Right lobe of liver (tissue), 6 donors: Measurements from ENCODE around the gene SPATA13. TPM values are rescaled to one million over a fixed set of nuclear protein-coding genes. Genes with fewer than 3 reads are reported as not detected.

Experiments used
- ATAC-seq, 4 donors: fragments of 200-7000 bp; cut with Tn5 transposase; one replicate each; pipeline ENCODE4 v1.9.1; 2020; ENCODE audit warnings: mild to moderate bottlenecking in 4 of 4, moderate library complexity in 4 of 4
- DNase-seq, 3 donors: peaks; one replicate each; pipeline ENCODE4 v3.0.0-alpha.2; 2020
- H3K27ac ChIP-seq, 3 donors: fragments of 200-600 bp; one replicate each; pipeline ENCODE4 v1.8.0; 2022
- H3K27me3 ChIP-seq, 2 donors: fragments of 200-600 bp; one replicate each; pipeline ENCODE4 v1.8.0; 2022
- H3K36me3 ChIP-seq, 4 donors: fragments of 200-600 bp; sonication (generic) in 1 of 4; one replicate each; pipeline versions ENCODE4 v1.5.1 to v1.8.0; 2017 to 2022; ENCODE audit warnings: control low read depth in 1 of 4
- H3K4me1 ChIP-seq, 4 donors: fragments of 200-600 bp; sonication (generic) in 1 of 4; one replicate each; pipeline versions ENCODE4 v1.5.1 to v1.8.0; 2017 to 2022; ENCODE audit warnings: control low read depth in 1 of 4
- H3K4me3 ChIP-seq, 3 donors: fragments of 200-600 bp; one replicate each; pipeline ENCODE4 v1.8.0; 2022
- H3K9me3 ChIP-seq, 4 donors: fragments of 200-600 bp; sonication (generic) in 1 of 4; one replicate each; pipeline versions ENCODE4 v1.5.1 to v1.8.0; 2017 to 2022; ENCODE audit warnings: control low read depth in 1 of 4
- POLR2A ChIP-seq: fragments of 450-650 bp; IDR thresholded peaks from one replicate; pipeline ENCODE4 v1.6.1; 2017; ENCODE audit warnings: antibody characterized with exemption, mild to moderate bottlenecking
- WGBS: methylation state at CpG from one replicate; pipeline ENCODE4 v1.1.6; 2018; ENCODE audit warnings: low coverage, low lambda C conversion rate; ENCODE audit not compliant: insufficient coverage; ENCODE audit errors: missing lambda C conversion rate; 5-methylcytosine and 5-hydroxymethylcytosine counted together
- intact Hi-C, 2 donors: fragments of 100-400 bp; cut with DNase I; formaldehyde crosslinking; loops; one replicate each; pipeline versions ENCODE4 v1.11.2 to v1.14.1; 2022
- total RNA-seq, 6 experiments: library from RNA; depleted of rRNA in 2 of 6; stranded (reverse); fragments of >200 nt in 2 of 6; fragmentation: NEBNext Ultra II Directional in 3 of 6; extraction: Animal tissue kit (Norgen Biotek cat#: 25700) in 3 of 6; gene quantifications; one replicate each; pipeline versions ENCODE4 v1.1.0 to v1.2.4, GENCODE V29; 2016 to 2023
- TF ChIP-seq, protein P1 (sequence below), 4 donors: fragments of 200-600 bp in 3 of 4; fragments of 450-650 bp in 1 of 4; IDR thresholded peaks; one replicate each; pipeline versions ENCODE4 v1.5.1 to v1.8.0; 2016 to 2022; ENCODE audit warnings: antibody characterized with exemption in 4 of 4, mild to moderate bottlenecking in 2 of 4
- donor health status: DM: no; HTN: yes; CAD: no.
- donor health status: DM: no; HTN: no; CAD: no.
- donor health status: DM: no; HTN: no; CAD: no.
- donor health status: DM: no; HTN: yes; CAD: no.
- donor health status: DM: no; HTN: yes; CAD: no.

The SPATA13 gene
- total RNA-seq, 6 experiments from 2014 or later, result 21.5 to 39.9 (median 30.5) TPM

DNA sequence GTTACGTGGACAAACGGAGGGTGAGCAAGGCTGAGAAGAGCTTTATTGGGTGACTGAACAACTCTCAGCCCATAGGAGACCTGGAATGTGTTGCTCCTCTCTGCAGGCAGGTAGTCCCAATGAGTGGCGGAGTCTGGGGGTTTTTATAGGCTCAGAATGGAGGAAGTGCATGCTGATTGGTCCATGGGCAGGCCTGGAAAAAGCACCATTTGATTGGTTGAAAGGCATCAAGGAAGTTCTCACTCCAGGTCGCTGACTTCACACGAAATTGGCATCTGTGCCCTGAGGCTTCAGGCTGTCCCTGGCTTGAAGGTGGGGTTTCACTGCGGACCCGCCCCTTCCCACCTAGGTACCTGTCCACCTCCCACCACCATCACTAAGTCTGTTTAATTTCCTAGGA is 65.4 kb downstream of the SPATA13 start:
- intact Hi-C loops, result loop anchor here (10.0 kb wide), 2 partner anchors 171 to 211 kb away; no protein-coding TSS in a partner anchor
- Histone ChIP-seq H3K9me3 (no peaks in the 10 kb centered on the region), H3K36me3 (peaks cover 0 to 13% (median 0%) of the 10 kb centered on the region in 4 donors), H3K4me1 (peaks cover 0 to 27% (median 3%) of the 10 kb centered on the region in 4 donors), H3K27ac (no peak overlapping the region), H3K4me3 (no peak overlapping the region), H3K27me3 (no peaks in the 10 kb centered on the region)
- WGBS, result 100% methylated on average over 2 of the region's 7 CpGs
- TF ChIP-seq, protein P1, sequence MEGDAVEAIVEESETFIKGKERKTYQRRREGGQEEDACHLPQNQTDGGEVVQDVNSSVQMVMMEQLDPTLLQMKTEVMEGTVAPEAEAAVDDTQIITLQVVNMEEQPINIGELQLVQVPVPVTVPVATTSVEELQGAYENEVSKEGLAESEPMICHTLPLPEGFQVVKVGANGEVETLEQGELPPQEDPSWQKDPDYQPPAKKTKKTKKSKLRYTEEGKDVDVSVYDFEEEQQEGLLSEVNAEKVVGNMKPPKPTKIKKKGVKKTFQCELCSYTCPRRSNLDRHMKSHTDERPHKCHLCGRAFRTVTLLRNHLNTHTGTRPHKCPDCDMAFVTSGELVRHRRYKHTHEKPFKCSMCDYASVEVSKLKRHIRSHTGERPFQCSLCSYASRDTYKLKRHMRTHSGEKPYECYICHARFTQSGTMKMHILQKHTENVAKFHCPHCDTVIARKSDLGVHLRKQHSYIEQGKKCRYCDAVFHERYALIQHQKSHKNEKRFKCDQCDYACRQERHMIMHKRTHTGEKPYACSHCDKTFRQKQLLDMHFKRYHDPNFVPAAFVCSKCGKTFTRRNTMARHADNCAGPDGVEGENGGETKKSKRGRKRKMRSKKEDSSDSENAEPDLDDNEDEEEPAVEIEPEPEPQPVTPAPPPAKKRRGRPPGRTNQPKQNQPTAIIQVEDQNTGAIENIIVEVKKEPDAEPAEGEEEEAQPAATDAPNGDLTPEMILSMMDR (IDR thresholded peaks at IDR 0.05), result no peak
- DNase-seq (no peak), ATAC-seq (no peak)

DNA sequence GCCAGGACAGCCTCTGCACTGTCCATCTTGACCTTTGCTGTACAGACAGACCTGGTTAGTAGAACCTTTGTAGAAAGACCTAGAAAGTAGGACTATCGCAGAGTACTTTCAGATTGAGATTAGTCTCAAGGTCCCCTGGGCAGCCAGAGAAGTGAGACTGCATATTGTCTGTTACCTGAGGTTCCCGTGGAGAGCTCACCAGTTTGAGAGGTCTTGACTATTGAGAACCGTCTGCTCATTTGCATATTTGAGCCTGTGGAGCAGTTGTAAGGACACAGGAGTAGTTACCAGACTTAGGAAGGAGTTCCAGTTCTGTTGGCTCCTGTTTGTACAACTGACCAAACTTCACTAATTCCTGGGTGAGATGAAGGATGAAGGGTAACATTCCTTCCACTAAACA is 66.2 kb downstream of the SPATA13 start:
- 13% methylated on average over 3 of the region's 3 CpGs for WGBS
- Histone ChIP-seq H3K9me3 (no peaks in the 10 kb centered on the region), H3K27ac (no peak overlapping the region), H3K4me1 (peaks cover 0 to 29% (median 0%) of the 10 kb centered on the region in 4 donors), H3K27me3 (no peaks in the 10 kb centered on the region), H3K4me3 (no peak overlapping the region), H3K36me3 (peaks cover 0 to 13% (median 0%) of the 10 kb centered on the region in 4 donors)
- ATAC-seq (no peak), DNase-seq (no peak)
- intact Hi-C loops, result loop anchor here (10.0 kb wide), 2 partner anchors 172 to 212 kb away; no protein-coding TSS in a partner anchor
- TF ChIP-seq POLR2A, result no peak
- TF ChIP-seq, protein P1 (IDR thresholded peaks at IDR 0.05), result no peak

DNA sequence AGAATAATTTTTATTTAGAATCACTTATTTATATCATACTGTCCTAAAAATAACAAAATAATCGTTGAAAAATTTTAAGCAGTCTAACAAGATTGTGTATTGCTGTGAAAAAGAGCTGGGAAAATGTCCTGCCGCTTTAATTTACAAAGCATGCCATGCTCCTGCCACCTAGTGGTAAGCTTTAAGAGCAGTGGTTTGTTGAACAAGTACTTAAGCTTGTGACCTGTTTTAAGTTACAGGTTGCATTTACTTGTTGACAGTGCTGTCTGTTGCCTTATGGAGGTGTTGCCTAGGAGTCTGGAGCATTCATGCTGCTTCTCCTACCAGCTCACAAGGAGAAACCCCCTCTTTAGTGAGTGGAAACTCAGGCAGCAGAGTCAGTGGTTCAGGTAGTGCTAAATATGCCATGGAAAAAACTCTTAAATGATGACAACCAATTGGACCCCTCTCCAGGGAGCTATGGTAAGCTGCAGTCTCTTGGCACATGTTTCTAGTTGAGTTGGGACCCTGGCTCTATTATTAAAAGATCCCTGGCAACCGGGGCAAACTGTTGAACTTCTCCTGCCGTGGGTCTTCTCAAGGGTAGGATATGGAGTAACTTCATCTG is 68.4 kb downstream of the SPATA13 start:
- Histone ChIP-seq H3K9me3 (no peaks in the 10 kb centered on the region), H3K27me3 (no peaks in the 10 kb centered on the region), H3K36me3 (peaks cover 0 to 6% (median 0%) of the 10 kb centered on the region in 4 donors), H3K4me1 (peaks cover 0 to 16% (median 0%) of the 10 kb centered on the region in 4 donors), H3K27ac (no peak overlapping the region), H3K4me3 (no peak overlapping the region)
- 0% methylated on average over 2 of the region's 4 CpGs for WGBS
- DNase-seq, result no peak
- intact Hi-C loops, result loop anchor here (10.0 kb wide), 2 partner anchors 174 to 214 kb away; no protein-coding TSS in a partner anchor
- ATAC-seq, result peak; percentile 71 to 76 (median 72)
- no peak for TF ChIP-seq POLR2A
- TF ChIP-seq, protein P1 (IDR thresholded peaks at IDR 0.05), result peak; percentile 86 to 90 (median 90)

DNA sequence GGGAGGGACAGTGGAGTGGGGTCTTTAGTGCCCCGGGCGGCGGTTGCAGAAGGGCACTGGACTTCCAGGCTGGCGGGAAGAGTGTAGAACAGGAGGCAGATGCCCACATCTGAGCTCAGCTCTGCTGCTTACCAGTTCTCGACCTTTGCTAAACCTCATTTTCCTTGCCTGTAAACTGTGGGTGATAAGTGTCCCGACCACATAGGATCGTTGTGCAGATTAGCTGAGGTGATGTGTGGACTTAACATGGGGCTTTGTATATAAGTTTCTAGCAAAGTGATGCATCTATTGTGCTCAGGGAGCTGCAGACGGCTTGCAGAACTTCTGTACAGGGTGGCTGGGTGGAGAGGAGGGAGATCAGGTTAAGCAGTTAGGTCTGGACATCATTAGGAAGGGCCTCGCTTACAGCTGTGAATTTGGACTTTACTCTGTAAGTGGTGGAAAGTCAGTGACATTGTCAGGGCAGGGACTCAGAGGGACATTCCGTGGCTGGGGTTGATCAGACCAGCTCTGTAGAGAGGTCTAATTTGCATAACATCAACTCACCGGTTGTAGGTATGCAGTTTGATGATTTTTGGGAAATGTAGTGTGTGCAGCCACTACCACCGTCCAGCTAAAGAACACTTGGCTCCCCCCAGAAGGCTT is 70.0 kb downstream of the SPATA13 start:
- intact Hi-C loops, result no loop called here
- no peaks in the 10 kb centered on the region for H3K27me3 ChIP-seq
- DNase-seq, result no peak
- no peak overlapping the region for H3K4me3 ChIP-seq
- H3K36me3 ChIP-seq, result no peaks in the 10 kb centered on the region
- H3K27ac ChIP-seq, result no peak overlapping the region
- 57% methylated on average over 8 of the region's 12 CpGs for WGBS
- H3K9me3 ChIP-seq, result no peaks in the 10 kb centered on the region
- TF ChIP-seq, protein P1 (IDR thresholded peaks at IDR 0.05), result no peak
- TF ChIP-seq POLR2A, result no peak
- ATAC-seq, result peak; percentile 45 to 65 (median 62)
- H3K4me1 ChIP-seq, result peaks cover 0 to 16% (median 0%) of the 10 kb centered on the region in 4 donors
